ENCODE measurements around the gene NTM.

DNA sequence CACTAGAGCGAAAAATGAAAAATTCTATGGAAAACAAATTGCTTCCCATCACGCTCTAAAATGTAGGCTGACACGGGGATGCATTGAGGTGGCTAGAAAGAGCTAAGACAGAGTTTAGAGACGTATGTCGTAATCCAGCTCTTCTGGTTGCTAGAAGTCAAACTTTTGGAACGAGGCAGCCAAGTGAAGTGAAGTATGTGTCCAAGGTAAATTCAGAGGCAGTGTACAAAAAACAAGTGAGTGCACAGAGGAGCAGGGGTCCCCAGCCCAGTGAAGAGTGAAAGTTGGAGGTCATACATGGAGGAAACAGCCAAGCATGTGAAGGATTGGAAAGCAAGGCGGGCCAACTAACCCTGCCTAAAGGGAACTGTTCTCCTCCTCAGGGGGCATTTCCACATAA, 528.5 kb downstream of the NTM start:
- TF ChIP-seq, protein P1, sequence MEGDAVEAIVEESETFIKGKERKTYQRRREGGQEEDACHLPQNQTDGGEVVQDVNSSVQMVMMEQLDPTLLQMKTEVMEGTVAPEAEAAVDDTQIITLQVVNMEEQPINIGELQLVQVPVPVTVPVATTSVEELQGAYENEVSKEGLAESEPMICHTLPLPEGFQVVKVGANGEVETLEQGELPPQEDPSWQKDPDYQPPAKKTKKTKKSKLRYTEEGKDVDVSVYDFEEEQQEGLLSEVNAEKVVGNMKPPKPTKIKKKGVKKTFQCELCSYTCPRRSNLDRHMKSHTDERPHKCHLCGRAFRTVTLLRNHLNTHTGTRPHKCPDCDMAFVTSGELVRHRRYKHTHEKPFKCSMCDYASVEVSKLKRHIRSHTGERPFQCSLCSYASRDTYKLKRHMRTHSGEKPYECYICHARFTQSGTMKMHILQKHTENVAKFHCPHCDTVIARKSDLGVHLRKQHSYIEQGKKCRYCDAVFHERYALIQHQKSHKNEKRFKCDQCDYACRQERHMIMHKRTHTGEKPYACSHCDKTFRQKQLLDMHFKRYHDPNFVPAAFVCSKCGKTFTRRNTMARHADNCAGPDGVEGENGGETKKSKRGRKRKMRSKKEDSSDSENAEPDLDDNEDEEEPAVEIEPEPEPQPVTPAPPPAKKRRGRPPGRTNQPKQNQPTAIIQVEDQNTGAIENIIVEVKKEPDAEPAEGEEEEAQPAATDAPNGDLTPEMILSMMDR (optimal IDR thresholded peaks at IDR 0.05 in 1 of 3, IDR thresholded peaks at IDR 0.05 in 1 of 3, conservative IDR thresholded peaks at IDR 0.05 in 1 of 3; ENCODE audit: extremely low read depth in 1 of 3, insufficient read depth in 2 of 3, low read length in 3 of 3): no peak
- TF ChIP-seq EZH2 (IDR thresholded peaks at IDR 0.05; ENCODE audit: low read length): no peak
